GM06990 (cell line): Measurements from ENCODE around the gene NRTN.

Source experiments
- DNase-seq: peaks from one replicate; pipeline ENCODE4 v3.0.0-alpha.2; 2011; ENCODE audit not compliant: insufficient read length; ENCODE audit errors: extremely low read depth
- H3K27me3 ChIP-seq: replicated peaks from 2 replicates; pipeline ENCODE4 v1.6.0; 2011; ENCODE audit warnings: low read length; ENCODE audit not compliant: control insufficient read depth, insufficient read depth
- H3K36me3 ChIP-seq: 2 replicates; pipeline ENCODE4 v1.5.1; 2011; ENCODE audit warnings: low read length; ENCODE audit not compliant: control insufficient read depth, insufficient read depth
- H3K4me3 ChIP-seq: replicated peaks from 2 replicates; pipeline ENCODE4 v1.5.1; 2011; ENCODE audit warnings: low read depth, mild to moderate bottlenecking, control low read depth, low read length
- TF ChIP-seq, protein P1 (sequence below): IDR thresholded peaks from 2 replicates; pipeline ENCODE4 v1.5.1; 2011; ENCODE audit warnings: low read length, control low read depth, mild to moderate bottlenecking, inconsistent platforms; ENCODE audit not compliant: insufficient read depth, poor library complexity, severe bottlenecking

NRTN gene

DNA sequence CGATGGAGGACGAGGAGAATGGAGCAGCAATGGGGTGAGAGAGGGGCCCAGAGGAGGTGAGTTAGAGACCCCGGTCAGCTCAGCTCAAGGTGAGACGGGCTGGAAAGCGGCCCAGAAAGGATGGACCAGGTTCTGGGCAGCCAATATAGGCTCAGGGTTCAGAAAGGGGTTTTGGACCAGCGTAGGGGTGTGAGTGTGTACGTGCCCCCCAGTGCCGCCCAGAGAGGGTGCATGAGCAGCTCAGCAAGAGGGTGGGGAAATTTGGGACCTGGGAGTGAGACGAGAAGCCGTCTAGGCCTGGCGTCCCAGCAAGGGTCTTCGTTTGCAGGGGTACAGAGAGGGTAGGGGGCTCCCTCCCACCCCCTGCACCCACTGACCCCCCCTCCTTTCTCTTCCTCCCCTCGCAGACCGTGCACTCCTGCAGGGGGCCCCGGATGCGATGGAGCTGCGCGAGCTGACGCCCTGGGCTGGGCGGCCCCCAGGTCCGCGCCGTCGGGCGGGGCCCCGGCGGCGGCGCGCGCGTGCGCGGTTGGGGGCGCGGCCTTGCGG, 22.5 kb downstream of the NRTN start:
- H3K4me3 ChIP-seq: peak overlapping the region; percentile 60
- no peaks in the 10 kb centered on the region for H3K36me3 ChIP-seq
- DNase-seq: no peak
- H3K27me3 ChIP-seq: no peaks in the 10 kb centered on the region
- TF ChIP-seq, protein P1, sequence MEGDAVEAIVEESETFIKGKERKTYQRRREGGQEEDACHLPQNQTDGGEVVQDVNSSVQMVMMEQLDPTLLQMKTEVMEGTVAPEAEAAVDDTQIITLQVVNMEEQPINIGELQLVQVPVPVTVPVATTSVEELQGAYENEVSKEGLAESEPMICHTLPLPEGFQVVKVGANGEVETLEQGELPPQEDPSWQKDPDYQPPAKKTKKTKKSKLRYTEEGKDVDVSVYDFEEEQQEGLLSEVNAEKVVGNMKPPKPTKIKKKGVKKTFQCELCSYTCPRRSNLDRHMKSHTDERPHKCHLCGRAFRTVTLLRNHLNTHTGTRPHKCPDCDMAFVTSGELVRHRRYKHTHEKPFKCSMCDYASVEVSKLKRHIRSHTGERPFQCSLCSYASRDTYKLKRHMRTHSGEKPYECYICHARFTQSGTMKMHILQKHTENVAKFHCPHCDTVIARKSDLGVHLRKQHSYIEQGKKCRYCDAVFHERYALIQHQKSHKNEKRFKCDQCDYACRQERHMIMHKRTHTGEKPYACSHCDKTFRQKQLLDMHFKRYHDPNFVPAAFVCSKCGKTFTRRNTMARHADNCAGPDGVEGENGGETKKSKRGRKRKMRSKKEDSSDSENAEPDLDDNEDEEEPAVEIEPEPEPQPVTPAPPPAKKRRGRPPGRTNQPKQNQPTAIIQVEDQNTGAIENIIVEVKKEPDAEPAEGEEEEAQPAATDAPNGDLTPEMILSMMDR: no peak

DNA sequence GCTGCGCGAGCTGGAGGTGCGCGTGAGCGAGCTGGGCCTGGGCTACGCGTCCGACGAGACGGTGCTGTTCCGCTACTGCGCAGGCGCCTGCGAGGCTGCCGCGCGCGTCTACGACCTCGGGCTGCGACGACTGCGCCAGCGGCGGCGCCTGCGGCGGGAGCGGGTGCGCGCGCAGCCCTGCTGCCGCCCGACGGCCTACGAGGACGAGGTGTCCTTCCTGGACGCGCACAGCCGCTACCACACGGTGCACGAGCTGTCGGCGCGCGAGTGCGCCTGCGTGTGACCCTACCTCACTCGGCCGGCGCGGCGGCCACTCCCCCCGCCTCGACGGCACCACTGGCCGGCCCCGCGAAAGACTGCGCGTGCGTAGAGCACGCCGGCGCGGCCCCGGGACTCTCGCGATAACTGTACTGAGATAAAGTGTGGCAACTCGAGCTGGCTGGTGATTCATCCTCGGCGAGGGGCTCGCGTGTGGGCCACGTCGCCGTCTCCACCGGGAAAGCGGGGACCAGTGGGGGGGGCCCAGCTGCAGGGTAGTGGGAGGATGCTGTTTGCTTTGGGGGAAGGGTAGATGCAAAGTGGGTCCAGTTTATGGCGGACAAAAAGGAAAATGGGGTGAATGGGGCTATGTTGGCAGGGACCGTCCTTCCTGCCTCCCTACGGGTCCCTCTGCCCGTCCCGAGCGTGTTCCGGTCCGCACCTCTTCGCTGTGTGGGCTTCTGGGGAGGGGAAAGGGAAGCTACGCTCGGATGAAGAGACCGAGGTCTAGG, 23.2 kb downstream of the NRTN start:
- TF ChIP-seq, protein P1: no peak
- DNase-seq: peak; percentile 93
- peak overlapping the region; percentile 60 for H3K4me3 ChIP-seq
- H3K27me3 ChIP-seq: no peaks in the 10 kb centered on the region
- H3K36me3 ChIP-seq: no peaks in the 10 kb centered on the region

DNA sequence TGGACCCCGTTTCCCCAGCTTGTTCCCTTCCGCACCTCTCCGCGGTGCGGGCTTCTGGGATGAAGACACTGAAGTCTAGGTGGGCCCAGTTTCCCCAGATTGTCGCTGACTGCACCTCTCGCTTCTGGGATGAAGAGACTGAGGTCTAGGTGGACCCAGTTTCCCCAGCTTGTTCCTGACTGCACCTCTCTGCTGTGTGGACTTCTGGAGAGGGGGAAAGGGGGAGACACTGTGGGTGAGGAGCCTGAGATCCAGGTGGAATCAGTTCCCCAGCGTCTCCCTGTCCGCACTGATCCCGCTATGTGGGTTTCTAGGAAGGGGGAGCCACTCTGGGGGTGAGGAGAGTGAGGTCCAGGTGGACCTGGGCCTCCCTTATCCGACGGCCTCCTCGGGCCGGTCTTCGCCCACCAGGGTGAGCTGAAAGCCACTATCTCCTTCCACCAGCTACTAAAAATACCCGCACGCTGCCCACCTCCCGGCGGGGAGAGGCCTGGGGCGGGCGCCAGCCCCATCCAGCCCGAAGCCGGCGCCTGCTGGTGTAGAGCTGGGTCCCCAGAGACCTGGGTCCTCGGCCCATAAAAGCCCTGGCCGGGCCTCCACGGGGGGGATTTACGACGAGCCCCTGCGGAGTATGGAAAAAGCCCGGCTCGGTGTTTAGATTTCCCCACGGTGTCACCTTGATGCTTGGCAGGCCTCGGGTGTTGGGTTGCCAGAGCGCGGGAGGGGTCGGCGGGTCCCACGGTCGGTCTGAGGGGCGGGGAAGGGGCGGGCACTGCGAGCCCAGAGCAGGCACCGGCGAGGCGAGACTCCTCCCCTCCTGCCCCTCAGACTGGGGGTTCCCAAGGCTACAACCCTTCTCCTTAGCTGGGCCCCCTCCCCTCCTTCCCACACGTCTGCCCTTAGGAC, 24.0 kb downstream of the NRTN start:
- TF ChIP-seq, protein P1: no peak
- Histone ChIP-seq H3K4me3 (peak overlapping the region; percentile 60), H3K27me3 (no peaks in the 10 kb centered on the region), H3K36me3 (no peaks in the 10 kb centered on the region)
- DNase-seq: peak; percentile 53

DNA sequence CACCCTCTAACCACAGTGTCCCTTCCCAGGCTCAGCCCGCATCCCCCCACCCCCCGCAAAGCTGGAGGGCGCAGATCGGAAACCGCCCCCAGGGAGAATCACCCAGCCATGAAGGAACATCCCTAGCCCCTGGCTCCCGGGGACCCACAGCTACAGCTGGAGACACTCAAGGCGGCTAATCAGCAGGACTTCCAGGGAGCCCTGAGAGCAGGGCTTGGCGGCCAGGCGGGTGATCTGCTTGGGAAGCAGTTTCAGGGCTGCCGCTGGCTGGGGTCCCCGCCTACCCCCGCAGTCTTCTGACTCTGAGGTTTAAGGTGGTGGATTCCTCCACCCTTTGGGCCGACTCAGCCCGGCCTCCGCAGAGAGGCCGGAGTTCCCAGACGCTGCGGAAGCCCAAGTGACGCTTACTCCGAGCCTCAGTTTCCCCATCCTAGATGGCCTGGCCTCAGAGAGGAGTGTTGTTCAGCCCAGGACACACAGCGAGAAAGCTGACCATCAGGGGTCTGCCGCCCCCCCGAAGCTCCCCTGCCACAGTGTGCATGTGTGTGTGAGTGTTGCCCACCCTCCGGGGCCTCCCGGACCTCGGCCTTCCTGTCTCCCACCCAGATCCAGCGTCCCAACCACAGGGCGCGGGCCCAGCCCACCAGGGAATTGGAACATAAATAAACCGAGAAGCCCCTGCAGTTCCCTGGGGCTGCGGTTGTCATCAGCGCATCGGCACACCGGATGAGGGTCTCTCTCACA, 24.9 kb downstream of the NRTN start:
- H3K4me3 ChIP-seq: no peak overlapping the region

DNA sequence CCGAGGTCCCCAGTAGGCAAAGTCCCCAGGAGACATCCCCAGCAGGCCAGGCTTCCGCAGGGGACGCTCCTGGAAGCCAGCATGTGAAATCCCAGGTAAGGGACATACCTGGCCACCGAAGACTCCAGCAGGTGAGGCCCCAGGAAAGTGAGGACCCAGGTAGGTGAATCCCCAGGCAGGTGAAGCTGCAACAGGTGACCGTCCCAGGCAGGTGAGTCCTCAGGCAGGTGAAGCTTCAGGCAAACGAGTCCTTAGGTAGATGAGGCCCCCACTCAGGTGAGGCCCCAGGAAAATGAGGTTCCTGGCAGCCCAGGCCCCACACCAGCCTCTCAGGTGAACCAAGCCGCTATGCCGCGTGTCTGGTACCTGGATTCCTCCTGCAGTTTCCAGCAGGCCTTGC, 26.3 kb downstream of the NRTN start:
- DNase-seq: no peak
- TF ChIP-seq, protein P1: no peak
- Histone ChIP-seq H3K36me3 (no peaks in the 10 kb centered on the region), H3K27me3 (no peaks in the 10 kb centered on the region), H3K4me3 (no peak overlapping the region)

More for the DNA sequence above, 24.9 kb downstream of the NRTN start:
- TF ChIP-seq, protein P1: no peak
- H3K36me3 ChIP-seq: no peaks in the 10 kb centered on the region
- no peak for DNase-seq
- H3K27me3 ChIP-seq: no peaks in the 10 kb centered on the region
